ENCODE data around the gene COL16A1.

DNA sequence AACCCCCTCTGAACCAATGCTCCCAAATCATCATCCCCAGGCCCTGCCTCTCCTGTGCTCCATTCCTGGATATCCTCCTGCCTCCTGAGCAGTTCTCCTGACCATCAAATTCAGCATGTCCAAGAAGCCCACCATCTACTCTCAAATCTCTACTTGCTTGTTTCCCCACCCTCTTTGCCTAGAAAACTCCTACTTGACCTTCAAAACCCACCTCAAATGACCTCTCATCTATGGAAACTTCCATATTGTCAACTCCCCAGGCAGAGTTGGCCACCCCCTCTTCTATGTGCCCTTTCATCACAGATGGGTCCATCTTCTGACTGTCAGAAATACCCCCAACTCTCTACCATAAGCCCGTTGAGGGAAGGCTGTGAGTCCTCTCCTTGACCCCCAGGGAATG, 43.5 kb upstream of the COL16A1 start:
- TF ChIP-seq, protein P1, sequence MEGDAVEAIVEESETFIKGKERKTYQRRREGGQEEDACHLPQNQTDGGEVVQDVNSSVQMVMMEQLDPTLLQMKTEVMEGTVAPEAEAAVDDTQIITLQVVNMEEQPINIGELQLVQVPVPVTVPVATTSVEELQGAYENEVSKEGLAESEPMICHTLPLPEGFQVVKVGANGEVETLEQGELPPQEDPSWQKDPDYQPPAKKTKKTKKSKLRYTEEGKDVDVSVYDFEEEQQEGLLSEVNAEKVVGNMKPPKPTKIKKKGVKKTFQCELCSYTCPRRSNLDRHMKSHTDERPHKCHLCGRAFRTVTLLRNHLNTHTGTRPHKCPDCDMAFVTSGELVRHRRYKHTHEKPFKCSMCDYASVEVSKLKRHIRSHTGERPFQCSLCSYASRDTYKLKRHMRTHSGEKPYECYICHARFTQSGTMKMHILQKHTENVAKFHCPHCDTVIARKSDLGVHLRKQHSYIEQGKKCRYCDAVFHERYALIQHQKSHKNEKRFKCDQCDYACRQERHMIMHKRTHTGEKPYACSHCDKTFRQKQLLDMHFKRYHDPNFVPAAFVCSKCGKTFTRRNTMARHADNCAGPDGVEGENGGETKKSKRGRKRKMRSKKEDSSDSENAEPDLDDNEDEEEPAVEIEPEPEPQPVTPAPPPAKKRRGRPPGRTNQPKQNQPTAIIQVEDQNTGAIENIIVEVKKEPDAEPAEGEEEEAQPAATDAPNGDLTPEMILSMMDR (conservative IDR thresholded peaks at IDR 0.05), result no peak
- no peak for TF ChIP-seq ZFX (IDR thresholded peaks at IDR 0.05)
